Stimulated activated CD8-positive, alpha-beta memory T cell treated with anti-CD3 and anti-CD28 coated beads, Interleukin-15, amount 100 ng/mL, for 4 hours (primary cell): Measurements from ENCODE around the gene DNAAF1.
A peak's percentile ranks its signal among the peaks of the same experiment; 100 is the strongest.

ENCODE experiments used
- DNase-seq, 2 donors: peaks; one replicate each; pipeline ENCODE4 v3.0.0-alpha.2; 2020; ENCODE audit warnings: low read depth in 2 of 2

DNAAF1 gene

GRCh38 chr16:84161037-84161436 is 15.9 kb downstream of the DNAAF1 start:
- no peak for DNase-seq

DNA sequence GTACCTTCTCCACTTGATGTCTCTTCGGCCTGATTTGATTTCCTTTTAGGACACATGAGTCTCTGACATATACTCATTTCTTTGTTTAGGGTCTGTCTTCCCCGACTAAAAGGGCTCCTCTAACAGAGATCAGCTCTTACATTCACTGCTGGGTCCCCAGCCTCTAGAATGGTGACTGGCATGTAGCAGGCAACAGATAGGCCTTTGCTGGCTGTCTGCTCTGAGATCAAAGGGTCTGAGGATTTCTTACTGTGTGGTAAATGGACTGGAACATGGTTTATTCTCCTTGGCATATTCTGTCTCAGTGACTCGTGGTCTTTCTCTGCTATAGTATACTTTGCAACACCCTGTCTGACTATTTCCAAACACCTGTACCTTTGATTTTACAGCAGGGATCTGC is 16.7 kb downstream of the DNAAF1 start:
- DNase-seq: no peak

DNA sequence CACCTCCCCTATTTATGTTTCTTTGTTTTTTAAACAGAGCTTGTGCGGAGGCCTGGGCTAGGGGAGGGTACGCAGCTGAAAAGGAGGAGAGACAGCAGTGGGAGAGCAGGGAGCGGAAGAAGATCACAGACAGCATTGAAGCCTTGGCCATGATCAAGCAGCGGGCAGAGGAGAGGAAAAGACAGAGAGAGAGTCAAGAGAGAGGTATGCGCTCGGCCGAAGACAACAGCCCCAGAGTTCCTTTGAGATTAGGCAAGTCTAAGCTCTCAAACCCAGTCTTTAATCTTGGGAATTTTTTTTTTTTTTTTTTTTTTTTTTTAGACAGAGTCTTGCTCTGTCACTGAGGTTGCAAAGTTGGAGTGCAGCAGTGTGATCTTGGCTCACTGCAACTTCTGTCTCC is 20.6 kb downstream of the DNAAF1 start:
- DNase-seq: no peak

DNA sequence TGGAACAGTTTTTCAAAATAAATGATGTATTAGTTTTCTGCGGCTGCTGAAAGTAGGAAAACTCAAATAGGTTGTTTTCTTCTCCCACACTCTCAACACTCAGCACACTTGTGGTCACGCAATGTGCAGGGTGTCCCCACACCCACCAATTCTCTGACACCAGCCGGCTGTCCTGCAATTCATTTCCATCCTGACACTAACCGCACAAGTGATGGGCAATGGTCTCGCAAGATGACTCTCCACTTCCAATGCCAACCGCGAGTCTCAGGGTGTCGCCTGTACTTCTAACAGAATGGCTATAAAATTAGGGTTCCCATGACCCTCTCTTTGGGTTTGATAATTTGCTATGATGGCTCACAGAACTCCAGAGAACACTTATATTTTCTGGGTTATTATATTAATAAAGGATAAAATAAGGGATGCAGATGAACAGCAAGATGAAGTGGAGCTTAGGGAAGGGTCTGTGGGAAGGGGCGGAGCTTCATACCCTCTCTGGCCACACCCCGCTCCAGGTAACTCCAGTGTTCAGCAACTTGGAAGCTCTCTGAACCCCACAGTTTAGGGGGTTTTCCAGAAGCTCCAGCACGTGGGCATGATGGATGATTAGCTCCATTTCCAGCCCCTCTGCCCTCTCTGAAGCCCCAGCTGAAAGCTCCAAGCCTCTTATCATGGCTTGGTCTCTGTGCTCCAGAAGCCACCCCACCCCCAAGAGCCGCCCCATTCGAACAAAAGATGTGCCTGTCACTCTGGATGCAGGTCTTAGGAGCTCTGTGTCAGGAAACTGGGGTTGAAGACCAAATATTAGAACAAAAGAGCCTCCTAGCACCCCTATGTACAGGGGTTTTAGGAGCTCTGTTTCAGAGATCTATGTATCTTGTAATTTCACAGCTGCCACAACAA is 21.9 kb downstream of the DNAAF1 start:
- DNase-seq: no peak

- no peak for DNase-seq
These were observed 24.7 kb downstream of the DNAAF1 start for GRCh38 chr16:84169765-84170310.

DNA sequence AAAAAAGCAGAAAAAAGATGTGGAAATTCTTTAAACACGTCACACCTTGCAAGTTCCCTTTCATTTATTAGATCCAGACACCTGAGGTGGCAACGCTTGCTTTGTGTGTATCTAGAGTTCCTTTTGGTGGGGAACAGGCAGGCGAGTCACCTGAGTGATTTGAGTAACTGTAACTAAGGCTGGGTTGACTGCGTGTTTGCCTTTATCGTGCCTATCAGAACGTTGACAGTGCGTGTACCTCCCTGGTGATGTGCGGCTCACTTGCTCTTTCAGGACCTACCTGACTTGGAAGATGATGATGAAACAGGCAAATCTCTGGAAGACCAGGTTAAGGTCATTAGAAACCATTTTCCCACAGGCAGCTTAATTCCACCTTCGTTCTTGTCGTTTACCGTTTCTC is 29.3 kb downstream of the DNAAF1 start:
- DNase-seq: no peak

- peak in 1 of 2 donors; percentile 44 for DNase-seq
These were observed 30.4 kb downstream of the DNAAF1 start for GRCh38 chr16:84175350-84176081.

- DNase-seq: no peak
These were observed 31.3 kb downstream of the DNAAF1 start for GRCh38 chr16:84176192-84177053.

GRCh38 chr16:84177741-84178073 is 32.6 kb downstream of the DNAAF1 start:
- no peak for DNase-seq

DNA sequence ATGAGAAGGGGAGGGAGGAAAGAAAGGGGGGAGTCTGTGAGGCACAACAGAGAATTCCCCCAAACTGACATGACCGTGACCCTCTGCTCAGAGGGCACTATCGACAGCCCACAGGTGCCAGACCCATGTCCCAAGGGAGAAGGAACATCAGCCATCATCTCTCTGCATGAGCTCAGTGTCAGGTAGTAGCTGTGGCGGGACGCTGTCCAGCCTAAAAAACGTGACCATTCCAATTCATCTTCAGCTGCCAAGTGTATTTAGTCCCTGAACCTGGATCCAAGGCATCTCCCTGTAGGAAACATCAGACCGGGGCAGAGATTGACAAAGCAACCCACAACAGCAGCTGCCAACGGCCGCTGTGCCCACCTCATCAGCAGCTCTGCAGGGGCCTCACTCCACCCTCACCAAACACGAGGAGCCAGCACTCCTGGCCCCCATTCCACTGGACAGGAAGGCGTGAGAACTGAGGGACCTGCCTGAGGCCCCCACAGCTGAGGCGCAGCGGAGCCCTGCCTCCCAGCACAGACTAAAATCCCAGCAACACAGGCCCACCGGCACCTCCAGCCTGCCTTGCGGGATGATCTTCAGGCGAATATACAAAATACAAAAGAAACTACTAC is 33.1 kb downstream of the DNAAF1 start:
- DNase-seq: no peak

GRCh38 chr16:84178892-84179611 is 33.9 kb downstream of the DNAAF1 start:
- DNase-seq: no peak

- no peak for DNase-seq
These were observed 34.7 kb downstream of the DNAAF1 start for GRCh38 chr16:84179612-84180320.

DNA sequence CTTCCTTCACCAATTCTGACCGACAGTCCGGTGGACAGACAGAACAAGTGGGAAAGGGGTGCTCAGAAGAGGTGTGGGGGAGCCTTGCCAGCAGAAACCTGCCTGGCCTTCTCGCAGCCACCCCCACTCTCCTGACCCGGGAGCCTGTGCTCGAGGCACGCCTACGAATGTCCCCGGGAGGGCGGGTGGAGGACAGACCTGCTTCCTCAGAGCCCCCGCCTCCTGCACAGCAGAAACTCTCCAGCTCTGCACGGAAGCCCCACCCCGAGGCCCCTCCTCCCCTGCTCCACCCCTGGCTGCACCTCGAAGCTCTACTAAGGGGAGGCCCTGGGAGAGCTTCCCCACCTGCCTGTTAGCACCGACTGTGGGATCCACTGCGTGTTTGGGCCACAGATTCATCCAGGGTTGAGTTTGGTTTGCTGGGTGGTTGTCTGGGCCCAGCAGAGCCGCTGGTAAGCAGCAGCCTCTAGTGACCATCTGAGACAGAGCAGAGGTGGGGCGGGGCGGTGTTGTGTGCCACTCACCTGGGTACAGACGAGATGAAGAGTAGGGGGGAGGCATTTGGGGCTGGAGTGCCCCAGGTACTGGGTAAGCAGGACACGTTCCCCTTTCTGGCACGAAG is 35.5 kb downstream of the DNAAF1 start:
- no peak for DNase-seq

DNA sequence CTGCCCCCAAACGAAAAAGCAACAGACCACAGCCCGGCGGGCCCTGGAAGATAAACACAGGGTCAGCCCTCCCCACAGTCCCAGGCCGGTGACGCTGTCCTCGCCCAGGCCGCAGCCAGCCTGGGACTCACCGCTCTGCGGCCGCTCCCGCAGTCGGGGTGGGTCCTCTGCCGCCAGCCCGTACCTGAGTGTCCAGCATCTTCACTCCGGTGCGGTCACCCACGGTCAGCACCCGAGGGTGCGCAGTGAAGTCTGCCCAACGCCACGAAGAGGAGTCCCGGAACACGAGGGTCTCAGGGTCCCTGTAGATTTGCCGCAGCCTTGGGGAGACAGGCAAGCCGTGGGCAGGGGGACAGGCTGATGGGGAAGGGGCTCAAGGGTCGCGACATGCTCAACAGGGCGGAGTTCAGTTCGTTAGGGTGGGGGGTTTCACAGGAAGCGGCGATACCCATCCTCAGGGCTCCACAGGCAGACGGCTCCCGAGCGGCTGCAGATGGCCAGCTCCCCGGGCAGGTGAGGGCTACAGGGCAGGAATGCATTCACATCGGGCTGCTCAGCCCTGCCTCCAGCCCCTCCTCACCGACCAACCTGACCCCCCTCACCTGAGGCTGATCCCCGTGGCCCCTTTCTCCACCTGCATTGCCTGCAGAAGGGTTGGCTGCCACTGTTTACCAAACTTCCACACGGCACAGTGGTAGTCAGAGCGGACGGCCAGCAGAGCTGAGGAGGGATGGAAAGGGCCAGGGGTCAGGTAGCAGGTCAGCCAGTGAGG is 36.2 kb downstream of the DNAAF1 start:
- no peak for DNase-seq

- DNase-seq: no peak
These were observed 37.0 kb downstream of the DNAAF1 start for GRCh38 chr16:84182104-84182503.

DNA sequence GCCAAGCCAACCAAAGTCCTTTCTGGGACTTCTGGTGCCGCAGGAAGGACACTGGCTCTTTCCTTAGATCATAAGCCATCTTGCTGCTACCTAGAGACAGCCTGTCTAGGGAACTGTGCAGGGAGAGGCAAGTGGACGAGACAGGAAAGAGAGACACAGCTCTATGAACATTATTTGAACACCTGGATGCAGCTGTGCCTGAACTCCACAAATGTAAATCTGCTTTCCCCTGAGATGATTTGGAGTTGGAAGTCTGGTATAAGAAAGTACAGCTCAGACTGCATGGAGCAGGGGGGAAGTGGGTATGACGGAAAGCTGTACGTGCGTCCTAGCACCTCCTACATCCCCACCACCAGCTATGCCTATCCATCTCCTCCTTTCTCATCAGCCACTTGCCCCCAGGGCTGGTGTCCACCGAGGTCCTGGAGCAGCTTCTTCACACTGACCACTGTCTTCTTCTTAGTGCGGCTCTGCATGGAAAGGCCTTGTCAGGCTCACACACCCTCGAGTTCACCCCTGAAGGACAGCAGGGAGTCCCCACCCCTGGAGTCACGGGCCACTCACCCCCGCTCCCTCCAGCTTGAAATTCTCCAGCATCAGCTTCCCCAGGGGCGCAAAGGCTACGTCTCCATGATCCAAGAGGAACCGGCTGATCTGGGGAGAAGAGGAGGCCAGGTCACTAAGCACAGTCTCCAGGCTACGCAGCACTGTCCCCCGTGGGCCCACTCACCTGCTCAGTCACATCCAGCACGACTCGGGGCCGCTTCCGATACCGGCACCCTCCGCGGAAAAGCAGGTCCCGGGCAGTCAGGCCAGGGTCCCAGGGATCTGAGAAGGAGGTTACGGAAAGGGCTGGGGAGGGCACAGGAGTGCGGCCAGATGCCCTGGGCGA is 37.8 kb downstream of the DNAAF1 start:
- no peak for DNase-seq

DNA sequence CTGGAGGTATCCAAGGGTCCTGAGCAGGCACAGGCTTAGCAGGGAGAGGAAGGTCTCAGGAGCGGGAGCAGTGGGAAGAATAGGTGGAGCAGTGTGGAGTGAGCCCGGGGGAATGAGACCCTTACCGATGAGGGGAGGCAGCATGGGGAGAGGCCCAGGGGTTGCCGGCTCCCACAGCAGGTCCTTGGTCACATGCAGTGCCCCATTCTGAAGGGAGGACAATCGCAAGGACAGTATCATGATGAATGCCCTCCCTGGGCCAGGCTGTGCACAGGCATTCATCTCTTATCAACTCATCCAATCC is 38.4 kb downstream of the DNAAF1 start:
- DNase-seq: no peak
